UCSD-AML1 (cell line): ENCODE results near the gene TMEM106C.

Experiments used
- DNase-seq: peaks from one replicate; lab custom pipeline; 2025; ENCODE audit not compliant: unreplicated experiment; lab: John Stamatoyannopoulos, UW

TMEM106C gene

GRCh38 chr12:47979166-47979565 lies 15.8 kb downstream of the TMEM106C start:
- no peak for DNase-seq

GRCh38 chr12:47979686-47980085 lies 16.3 kb downstream of the TMEM106C start:
- DNase-seq, result no peak

GRCh38 chr12:47980197-47980596 lies 16.8 kb downstream of the TMEM106C start:
- DNase-seq, result no peak

GRCh38 chr12:47980779-47981495 lies 17.5 kb downstream of the TMEM106C start:
- DNase-seq, result no peak

GRCh38 chr12:47981496-47982260 lies 18.3 kb downstream of the TMEM106C start:
- no peak for DNase-seq

- no peak for DNase-seq
Observed at GRCh38 chr12:47982311-47982710, 18.9 kb downstream of the TMEM106C start.

GRCh38 chr12:47982770-47983169 lies 19.4 kb downstream of the TMEM106C start:
- no peak for DNase-seq

GRCh38 chr12:47983541-47984115 lies 20.2 kb downstream of the TMEM106C start:
- no peak for DNase-seq

- no peak for DNase-seq
Observed at GRCh38 chr12:47984331-47984801, 21.0 kb downstream of the TMEM106C start.

GRCh38 chr12:47985596-47986290 lies 22.3 kb downstream of the TMEM106C start:
- DNase-seq, result no peak

- no peak for DNase-seq
Observed at GRCh38 chr12:47986291-47986660, 22.9 kb downstream of the TMEM106C start.

- DNase-seq, result no peak
Observed at GRCh38 chr12:47986832-47987231, 23.4 kb downstream of the TMEM106C start.

GRCh38 chr12:47987411-47988072 lies 24.1 kb downstream of the TMEM106C start:
- DNase-seq, result no peak

- DNase-seq, result no peak
Observed at GRCh38 chr12:47988073-47989022, 25.0 kb downstream of the TMEM106C start.

- no peak for DNase-seq
Observed at GRCh38 chr12:47989023-47989417, 25.6 kb downstream of the TMEM106C start.

- DNase-seq, result no peak
Observed at GRCh38 chr12:47989666-47990065, 26.3 kb downstream of the TMEM106C start.

GRCh38 chr12:47990351-47991105 lies 27.1 kb downstream of the TMEM106C start:
- peak; percentile 61 for DNase-seq

GRCh38 chr12:47991106-47992061 lies 28.0 kb downstream of the TMEM106C start:
- no peak for DNase-seq
